OCI-LY7 (cell line): Measurements from ENCODE around the gene GPC1. TPM values are rescaled to one million over a fixed set of nuclear protein-coding genes. Genes with fewer than 3 reads are reported as not detected.

Experiments
- BruUV-seq: library from RNA; stranded (reverse); fragments of 400-500 nt; replicated peaks from 2 replicates; lab custom pipeline; 2021; lab: Mats Ljungman, UMichigan
- CTCF ChIA-PET: fragments of 300-600 bp; sonication (Branson Sonifier 250); formaldehyde crosslinking; loops from one replicate; lab custom pipeline; 2022; ENCODE audit warnings: antibody characterized with exemption; ENCODE audit not compliant: unreplicated experiment; lab: Charles Lee
- POLR2A ChIA-PET: fragments of 300-600 bp; sonication (Branson Sonifier 250); formaldehyde crosslinking; loops from one replicate; lab custom pipeline; 2022; ENCODE audit warnings: antibody characterized with exemption; lab: Charles Lee
- DNase-seq: peaks from one replicate; pipeline ENCODE4 v3.0.0-alpha.2; 2015; ENCODE audit warnings: low spot score
- H2AFZ ChIP-seq: fragments of 200-600 bp; sonication (generic), shearing (Covaris generic); 2 replicates; pipeline ENCODE4 v1.6.1; 2014; ENCODE audit warnings: mild to moderate bottlenecking, antibody characterized with exemption, low read length, moderate library complexity
- H3K27ac ChIP-seq: fragments of 200-600 bp; sonication (generic); 2 replicates; pipeline ENCODE4 v1.5.1; 2014; ENCODE audit warnings: mixed run types, low read depth, mild to moderate bottlenecking, moderate library complexity, low read length, inconsistent platforms; ENCODE audit not compliant: poor library complexity, severe bottlenecking
- H3K36me3 ChIP-seq: fragments of 200-600 bp; sonication (generic); 2 replicates; pipeline ENCODE4 v1.6.1; 2014; ENCODE audit warnings: mild to moderate bottlenecking, antibody characterized with exemption, low read length, moderate library complexity, mixed read lengths; ENCODE audit not compliant: insufficient read depth
- H3K4me1 ChIP-seq: fragments of 200-600 bp; sonication (generic); 2 replicates; pipeline ENCODE4 v1.5.1; 2014; ENCODE audit warnings: mild to moderate bottlenecking, low read length; ENCODE audit not compliant: insufficient read depth, poor library complexity, severe bottlenecking
- H3K4me2 ChIP-seq: fragments of 200-600 bp; sonication (generic); 2 replicates; pipeline ENCODE4 v1.6.1; 2014; ENCODE audit warnings: mild to moderate bottlenecking, low read length
- H3K4me3 ChIP-seq: fragments of 200-600 bp; sonication (generic); 2 replicates; pipeline ENCODE4 v1.5.1; 2014; ENCODE audit warnings: mild to moderate bottlenecking, low read depth, low read length; ENCODE audit not compliant: poor library complexity, severe bottlenecking
- H3K79me2 ChIP-seq: fragments of 200-600 bp; sonication (generic); 2 replicates; pipeline ENCODE4 v1.6.1; 2016; ENCODE audit warnings: low read depth, mild to moderate bottlenecking, low read length, moderate library complexity, mixed read lengths; ENCODE audit not compliant: insufficient read depth
- H3K9me2 ChIP-seq: fragments of 200-600 bp; sonication (generic); 2 replicates; pipeline ENCODE4 v1.6.1; 2016; ENCODE audit warnings: mild to moderate bottlenecking, low read length, mixed read lengths; ENCODE audit not compliant: insufficient read depth
- H3K9me3 ChIP-seq: fragments of 200-600 bp; sonication (generic); 2 replicates; pipeline ENCODE4 v1.6.1; 2014; ENCODE audit warnings: mild to moderate bottlenecking, mixed run types, low read length, mixed read lengths
- H4K20me1 ChIP-seq: fragments of 200-600 bp; sonication (generic); 2 replicates; pipeline ENCODE4 v1.6.1; 2014; ENCODE audit warnings: mild to moderate bottlenecking, antibody characterized with exemption, low read length, moderate library complexity, mixed read lengths; ENCODE audit not compliant: insufficient read depth
- CTCF ChIP-seq: fragments of 200-600 bp; sonication (generic); conservative IDR thresholded peaks from 2 replicates; pipeline ENCODE4 v1.5.1; 2014; ENCODE audit warnings: mild to moderate bottlenecking, antibody characterized with exemption, low read length, moderate library complexity, mixed read lengths
- EZH2phosphoT487 ChIP-seq: fragments of 200-600 bp; sonication (generic); IDR thresholded peaks from 2 replicates; pipeline ENCODE4 v1.6.1; 2018; ENCODE audit warnings: low read depth, borderline replicate concordance, mild to moderate bottlenecking, mixed run types, antibody characterized with exemption, low read length, moderate library complexity, mixed read lengths
- intact Hi-C: fragments of 100-400 bp; cut with micrococcal nuclease; formaldehyde crosslinking; loops from one replicate; pipeline ENCODE4 v1.10.0; 2022; ENCODE audit not compliant: unreplicated experiment
- total RNA-seq, 2 experiments: library from RNA; depleted of rRNA in 1 of 2; stranded (reverse); fragments of >200 nt in 1 of 2; shearing (Covaris generic) in 1 of 2; gene quantifications; 2 replicates each; pipeline ENCODE4 v1.2.3, GENCODE V29; 2014 to 2022

The GPC1 gene
- total RNA-seq, 2 experiments from 2014 or later = 2.4 to 4.0 TPM

- POLR2A ChIA-PET = no interaction called here
- Histone ChIP-seq H3K79me2 (no peaks in the 10 kb centered on the region), H3K4me3 (no peak overlapping the region), H3K36me3 (no peaks in the 10 kb centered on the region), H2AFZ (no peak overlapping the region), H3K9me2 (no peaks in the 10 kb centered on the region), H3K4me1 (no peaks in the 10 kb centered on the region), H3K9me3 (no peaks in the 10 kb centered on the region), H3K27ac (no peak overlapping the region), H3K4me2 (no peak overlapping the region), H4K20me1 (no peaks in the 10 kb centered on the region)
- intact Hi-C loops = no loop called here
- TF ChIP-seq CTCF = no peak
- TF ChIP-seq EZH2phosphoT487 = no peak
- CTCF ChIA-PET = no interaction called here
- no TSS peak for BruUV-seq
- DNase-seq = no peak
Measured at GRCh38 chr2:240391111-240392051, 44.1 kb upstream of the GPC1 start.

- Histone ChIP-seq H3K4me3 (no peak overlapping the region), H2AFZ (no peak overlapping the region), H3K36me3 (no peaks in the 10 kb centered on the region), H3K9me2 (no peaks in the 10 kb centered on the region), H4K20me1 (no peaks in the 10 kb centered on the region), H3K4me1 (no peaks in the 10 kb centered on the region), H3K9me3 (no peaks in the 10 kb centered on the region), H3K4me2 (no peak overlapping the region), H3K27ac (no peak overlapping the region), H3K79me2 (no peaks in the 10 kb centered on the region)
- intact Hi-C loops = no loop called here
- DNase-seq = no peak
- no TSS peak for BruUV-seq
- CTCF ChIA-PET = no interaction called here
- POLR2A ChIA-PET = no interaction called here
- TF ChIP-seq CTCF (no peak), EZH2phosphoT487 (no peak)
Measured at GRCh38 chr2:240392084-240392947, 43.1 kb upstream of the GPC1 start.
